Daoy (cell line): Measurements from ENCODE around the gene EMILIN2. TPM values are rescaled to one million over a fixed set of nuclear protein-coding genes. Genes with fewer than 3 reads are reported as not detected.

Source experiments
- DNase-seq: peaks from one replicate; pipeline ENCODE4 v3.0.0-alpha.2; 2015; ENCODE audit warnings: low read depth
- total RNA-seq: library from RNA; depleted of rRNA; stranded (reverse); fragments of >200 nt; shearing (Covaris generic); gene quantifications from 2 replicates; pipeline ENCODE4 v1.2.3, GENCODE V29; 2014

Gene EMILIN2
- total RNA-seq, 1 experiment from 2014 or later, result 0.40 TPM

DNA sequence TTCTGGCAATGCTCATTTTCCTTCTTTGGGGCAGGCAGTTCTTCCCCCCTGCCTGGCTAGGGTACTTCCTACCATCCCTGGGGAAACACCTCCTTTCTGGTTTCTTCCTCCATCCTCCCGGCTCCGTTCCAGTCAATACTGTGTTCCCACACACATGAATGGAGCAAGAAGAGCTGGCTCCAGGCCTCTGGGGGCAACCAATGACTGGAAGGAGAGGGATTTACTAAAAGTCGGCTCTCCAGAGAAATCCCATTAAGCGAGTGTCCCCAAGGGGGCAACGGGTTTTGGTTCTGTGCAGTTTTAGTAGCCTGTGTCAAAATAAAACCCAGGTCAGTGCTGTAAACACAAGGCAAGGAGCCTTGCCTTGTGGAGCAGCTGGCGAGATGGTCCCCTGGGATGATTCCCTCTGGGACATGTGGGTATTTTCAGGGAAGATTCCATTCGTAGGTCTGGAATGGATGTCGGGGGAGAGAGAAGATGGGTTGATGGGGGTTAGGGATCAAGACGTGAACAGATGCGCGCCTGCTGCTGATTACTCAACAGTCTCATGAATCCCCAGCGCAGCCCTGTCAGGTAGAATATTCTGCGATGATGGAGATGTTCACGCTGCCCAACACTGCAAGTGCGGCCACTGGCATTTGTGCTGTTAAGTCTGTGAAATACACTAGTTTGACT lies 32.0 kb downstream of the EMILIN2 start:
- DNase-seq, result no peak

- no peak for DNase-seq
Observed at GRCh38 chr18:2879889-2880288, 33.1 kb downstream of the EMILIN2 start.

- DNase-seq, result no peak
Observed at GRCh38 chr18:2880473-2880872, 33.7 kb downstream of the EMILIN2 start.

DNA sequence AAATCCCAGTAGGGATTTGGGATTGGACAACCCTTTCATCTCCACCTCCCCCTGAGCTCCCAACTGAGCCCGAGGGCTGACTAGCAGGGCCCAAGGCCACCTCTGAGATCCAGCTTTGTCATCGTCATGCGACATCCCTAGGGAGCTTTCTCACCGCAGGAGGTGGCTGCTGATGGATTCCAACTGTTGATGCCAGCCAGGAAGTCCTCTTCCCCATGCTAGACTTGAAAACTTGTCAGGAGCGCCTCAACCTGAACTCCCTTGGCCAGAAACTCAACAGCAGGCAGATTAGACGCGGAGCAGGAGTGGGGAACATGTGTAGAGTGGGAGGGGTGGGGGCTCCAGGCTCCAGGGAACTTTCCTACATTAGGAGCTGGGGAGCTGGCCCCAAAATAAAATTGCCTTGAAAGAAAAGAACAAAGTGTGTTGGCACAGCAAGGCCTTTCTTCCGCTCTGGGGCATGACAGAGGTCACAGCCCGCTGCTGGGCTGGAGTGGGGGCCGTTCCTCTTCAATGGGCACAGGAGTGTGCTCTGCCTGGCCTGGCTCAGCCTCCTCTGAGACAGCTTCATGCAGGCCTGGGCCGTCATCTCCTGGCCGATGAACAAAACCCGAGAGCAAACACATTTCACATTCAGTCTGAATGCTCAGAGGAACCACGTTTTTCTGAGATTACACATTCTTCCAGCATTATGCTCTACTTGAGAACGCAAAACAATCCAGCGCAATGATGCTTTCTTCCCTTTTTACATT lies 34.5 kb downstream of the EMILIN2 start:
- DNase-seq, result no peak

DNA sequence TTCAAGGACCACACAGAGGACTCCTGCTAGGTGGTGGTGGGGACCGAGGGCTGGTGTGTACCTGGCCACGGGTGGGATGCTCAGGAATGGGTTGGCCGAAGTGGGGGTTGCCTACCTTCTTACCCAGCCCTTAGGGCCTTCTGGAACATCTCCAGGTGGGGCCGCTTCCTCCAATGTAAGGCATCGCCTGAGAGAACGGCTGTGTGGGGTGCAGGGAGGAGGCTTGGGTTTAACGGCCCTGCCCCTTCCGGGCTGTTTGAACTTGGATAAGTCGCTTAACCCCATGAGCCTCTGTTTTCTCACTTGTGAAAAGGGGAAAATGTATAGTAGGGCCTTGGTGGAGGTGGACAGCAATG lies 35.0 kb downstream of the EMILIN2 start:
- DNase-seq, result no peak

DNA sequence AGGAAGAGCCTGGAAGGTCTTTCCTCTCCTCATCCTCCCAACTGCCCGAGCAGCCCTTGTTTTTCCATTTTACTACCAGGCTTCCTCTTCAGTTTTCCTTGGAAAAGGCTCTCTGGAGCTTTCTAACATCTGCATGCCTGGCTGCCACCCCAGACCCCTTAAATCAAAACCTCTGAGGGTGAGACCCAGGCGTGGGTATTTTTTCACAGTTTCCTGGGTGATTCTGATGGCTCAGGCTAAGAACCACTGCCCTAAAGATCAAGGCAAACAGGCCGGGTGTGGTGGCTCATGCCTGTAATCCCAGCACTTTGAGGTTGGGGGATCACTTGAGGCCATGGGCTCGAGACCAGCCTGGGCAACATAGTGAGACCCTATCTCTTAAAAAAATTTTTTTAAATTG lies 35.4 kb downstream of the EMILIN2 start:
- no peak for DNase-seq

- no peak for DNase-seq
Observed at GRCh38 chr18:2883076-2883735, 36.4 kb downstream of the EMILIN2 start.

DNA sequence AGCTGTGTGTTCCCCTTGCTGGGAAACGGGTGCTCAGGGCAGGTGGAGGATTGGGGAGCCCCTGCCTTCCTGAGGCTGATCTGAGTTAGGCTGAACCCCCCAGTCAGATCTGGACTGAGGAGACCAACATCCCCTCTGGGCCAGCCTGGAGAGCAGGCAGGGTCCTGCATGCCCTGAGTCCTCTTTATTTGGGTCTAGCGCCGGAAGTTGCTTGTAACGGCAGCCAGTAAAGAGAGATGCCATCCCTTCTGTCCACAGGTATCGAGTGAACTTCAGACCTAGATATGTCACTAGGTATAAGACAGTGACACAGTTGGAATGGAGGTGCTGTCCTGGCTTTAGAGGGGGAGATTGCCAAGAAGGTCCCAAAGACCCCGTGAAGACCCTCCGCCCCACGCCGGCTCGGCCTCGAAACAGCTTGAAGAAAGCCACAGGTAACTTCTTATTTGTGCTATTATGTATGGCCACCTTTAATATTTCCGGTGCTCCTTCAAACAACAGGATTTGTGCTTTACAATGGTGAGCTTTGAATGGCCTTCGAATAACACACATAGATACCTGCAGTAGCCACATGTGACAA lies 38.0 kb downstream of the EMILIN2 start:
- DNase-seq, result no peak

DNA sequence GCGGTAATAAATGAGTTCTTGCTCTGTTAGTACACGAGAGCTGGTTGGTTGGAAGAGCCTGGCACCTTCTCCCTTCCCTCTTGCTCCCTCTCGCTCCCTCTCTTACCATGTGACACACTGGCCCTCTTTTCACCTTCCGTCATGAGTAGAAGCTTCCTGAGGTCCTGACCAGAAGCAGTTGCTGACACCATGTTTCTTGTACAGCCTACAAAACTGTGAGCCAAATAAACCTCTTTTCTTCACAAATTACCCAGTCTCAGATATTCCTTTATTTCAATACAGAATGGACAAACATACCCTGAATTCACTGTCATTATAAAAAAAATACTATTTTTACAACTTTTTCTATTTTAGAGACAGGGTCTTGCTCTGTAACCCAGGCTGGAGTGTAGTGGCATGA lies 40.7 kb downstream of the EMILIN2 start:
- no peak for DNase-seq

DNA sequence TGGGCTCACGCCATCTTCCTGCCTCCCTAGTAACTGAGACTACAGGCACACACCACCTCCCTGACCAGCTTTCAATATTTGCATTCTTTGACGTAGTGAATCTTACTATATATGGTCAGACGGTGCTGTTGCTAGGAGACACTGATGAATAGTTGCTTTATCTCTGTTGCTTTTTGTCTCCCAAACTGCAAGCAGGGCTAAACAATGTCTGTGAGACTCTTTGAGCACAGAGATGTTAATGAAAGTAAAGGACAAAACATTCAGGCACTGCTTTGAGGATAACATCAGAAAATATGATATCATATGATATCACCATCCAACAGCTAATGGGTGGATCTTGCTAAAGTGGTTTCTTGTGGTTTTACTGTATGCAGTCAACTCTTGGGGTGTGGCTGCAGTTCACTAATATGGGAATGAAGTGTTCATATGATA lies 43.0 kb downstream of the EMILIN2 start:
- DNase-seq, result no peak

DNA sequence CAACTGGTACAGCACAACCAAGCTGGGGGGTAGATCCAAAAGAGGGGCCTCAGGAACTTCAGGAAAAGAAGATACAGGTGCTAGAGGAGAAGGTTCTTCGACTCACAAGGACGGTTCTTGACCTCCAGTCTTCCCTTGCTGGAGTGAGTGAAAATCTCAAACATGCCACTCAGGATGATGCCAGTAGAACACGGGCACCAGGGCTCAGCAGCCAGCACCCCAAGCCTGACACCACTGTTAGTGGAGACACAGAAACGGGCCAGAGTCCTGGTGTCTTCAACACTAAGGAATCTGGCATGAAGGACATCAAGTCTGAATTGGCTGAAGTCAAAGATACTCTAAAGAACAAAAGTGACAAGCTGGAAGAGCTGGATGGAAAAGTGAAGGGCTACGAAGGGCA lies 43.8 kb downstream of the EMILIN2 start:
- no peak for DNase-seq

- no peak for DNase-seq
Observed at GRCh38 chr18:2891526-2892431, 45.0 kb downstream of the EMILIN2 start.

DNA sequence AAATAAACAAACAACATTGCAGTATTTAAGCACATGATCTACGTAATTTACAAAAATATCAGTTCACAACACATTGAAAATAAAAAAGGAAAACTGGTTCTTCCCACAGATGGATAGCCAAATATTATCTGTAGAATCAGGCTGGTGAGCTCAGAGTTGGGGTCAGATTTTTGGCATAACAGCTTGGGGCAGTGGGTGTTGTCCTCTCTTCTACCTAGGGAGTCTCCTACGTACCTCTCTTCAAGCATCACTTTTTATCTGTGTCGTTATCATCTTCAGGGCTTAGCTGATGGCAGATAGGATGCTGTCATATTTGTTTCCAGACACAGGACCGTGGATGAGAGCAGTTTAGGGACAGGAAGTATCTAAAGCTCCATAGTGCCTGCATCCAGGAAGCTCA lies 46.2 kb downstream of the EMILIN2 start:
- no peak for DNase-seq

GRCh38 chr18:2893676-2894075 lies 46.9 kb downstream of the EMILIN2 start:
- no peak for DNase-seq

DNA sequence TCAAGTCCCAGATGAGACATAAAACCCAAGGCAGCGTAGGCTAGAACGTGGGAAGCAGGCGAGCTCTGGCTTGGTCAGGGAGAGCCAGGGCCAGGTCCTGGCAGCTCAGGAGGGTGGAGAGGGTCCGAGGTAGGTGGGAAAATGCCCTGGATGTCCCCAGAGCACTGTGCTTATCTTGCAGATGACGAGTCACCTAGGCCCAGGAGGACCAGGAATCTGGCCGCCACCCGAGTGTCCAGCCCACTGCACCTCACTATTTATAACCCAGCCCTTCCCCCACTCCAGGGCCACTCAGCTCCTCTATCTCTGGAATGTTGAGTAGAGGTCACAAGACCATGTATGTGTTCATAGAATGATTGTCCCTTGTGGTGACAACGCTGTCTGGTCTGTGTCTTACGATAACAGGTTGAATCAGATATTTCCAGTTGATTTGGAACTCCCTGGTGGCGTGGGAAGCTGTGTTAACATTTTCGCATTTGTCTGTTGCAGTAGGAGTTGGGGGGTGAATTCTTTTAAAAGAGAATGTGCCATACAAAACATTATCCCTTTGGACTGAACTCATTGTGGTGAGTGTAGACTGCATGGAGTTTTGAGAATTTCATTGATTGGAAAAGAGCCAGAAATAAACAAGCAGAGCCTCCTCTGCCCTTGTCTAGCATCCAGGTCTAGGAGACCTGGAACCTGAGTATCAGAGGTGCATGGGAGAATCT lies 47.5 kb downstream of the EMILIN2 start:
- DNase-seq, result no peak

DNA sequence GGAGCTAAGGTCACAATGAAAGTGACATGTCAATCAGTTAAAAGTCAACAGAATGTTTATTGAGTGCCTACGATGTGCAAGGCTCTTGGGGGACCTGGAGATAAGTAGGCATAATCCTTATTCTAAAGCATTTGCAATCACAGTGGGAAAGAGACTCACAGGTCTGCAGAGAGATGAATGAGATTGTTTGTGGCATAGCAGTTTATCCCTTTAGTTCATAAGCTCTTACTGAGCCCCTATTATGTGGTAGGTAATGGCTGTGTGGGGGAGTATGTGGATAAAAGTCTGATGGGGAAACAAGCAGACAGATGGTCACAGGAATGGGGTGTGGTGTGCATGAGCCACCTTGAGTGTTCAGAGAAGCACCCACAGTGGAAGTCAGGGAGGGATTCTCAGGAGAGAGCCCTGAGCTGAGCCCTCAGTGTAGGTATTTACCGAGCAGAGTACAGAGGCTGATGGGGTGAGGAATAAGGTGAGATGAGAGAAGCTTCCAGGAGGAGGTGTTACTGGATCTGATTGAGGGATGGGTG lies 48.1 kb downstream of the EMILIN2 start:
- no peak for DNase-seq

DNA sequence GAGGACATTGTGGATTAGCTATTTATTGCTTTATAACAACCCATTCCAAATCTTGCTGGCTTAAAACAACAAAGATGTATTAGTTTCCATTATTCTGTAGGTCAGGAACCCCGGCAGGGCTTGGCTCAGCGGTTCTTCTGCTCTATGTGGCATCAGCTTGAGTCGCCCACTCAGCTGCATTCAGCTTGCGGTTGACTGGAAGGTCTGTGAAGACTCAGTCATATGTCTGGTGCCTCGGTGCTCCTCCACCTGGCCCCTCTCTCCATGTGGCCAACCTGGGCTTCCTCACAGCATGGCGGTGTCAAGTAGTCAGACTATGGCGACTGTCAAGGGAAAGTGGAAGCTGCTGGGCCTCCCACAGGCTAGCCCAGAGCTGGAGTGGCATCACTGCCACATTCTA lies 48.6 kb downstream of the EMILIN2 start:
- no peak for DNase-seq

GRCh38 chr18:2896990-2897389 lies 50.2 kb downstream of the EMILIN2 start:
- no peak for DNase-seq

DNA sequence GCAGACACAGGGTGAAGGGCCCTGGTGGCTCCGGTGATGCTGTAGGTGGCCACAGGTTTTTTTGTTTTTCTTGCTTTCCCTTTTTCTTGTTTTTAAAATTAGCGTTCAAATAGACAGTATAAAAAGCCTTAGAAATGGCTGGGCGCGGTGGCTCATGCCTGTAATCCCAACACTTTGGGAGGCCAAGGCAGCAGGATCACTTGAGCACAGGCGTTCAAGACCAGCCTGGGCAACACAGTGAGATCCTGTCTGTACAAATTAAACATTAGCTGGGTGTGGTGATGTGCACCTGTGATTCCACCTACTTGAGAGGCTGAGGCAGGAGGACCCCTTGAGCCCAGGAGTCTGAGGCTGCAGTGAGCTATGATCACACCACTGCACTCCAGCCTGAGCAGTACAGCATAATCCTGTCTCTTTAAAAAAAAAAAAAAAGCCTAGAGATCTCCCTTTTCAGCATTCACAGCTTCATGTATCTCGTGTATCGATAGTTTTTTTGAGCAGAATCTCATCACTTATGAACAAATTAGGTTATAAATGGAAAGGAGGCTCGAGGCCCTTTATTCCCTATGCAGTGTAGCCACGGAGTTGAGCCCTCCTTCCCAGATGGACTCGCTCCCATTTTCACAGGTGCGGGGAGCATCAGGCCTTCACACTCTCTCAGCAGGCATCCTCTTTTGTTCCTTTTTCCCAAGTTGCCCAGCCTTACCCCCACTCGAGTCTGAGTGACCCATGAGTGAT lies 50.8 kb downstream of the EMILIN2 start:
- DNase-seq, result no peak

GRCh38 chr18:2898186-2898640 lies 51.4 kb downstream of the EMILIN2 start:
- peak; percentile 36 for DNase-seq
